Tibial artery (tissue), 4 donors: ENCODE results near the gene CCDC138.

ENCODE experiments used
- DNase-seq, 2 donors: peaks; one replicate each; pipeline ENCODE4 v3.0.0-alpha.2; 2019
- H3K27ac ChIP-seq, 2 donors: fragments of 200-600 bp; sonication (generic) in 1 of 2; 1 replicate in 1 of 2; 2 replicates in 1 of 2; pipeline ENCODE4 v1.5.1; 2018 to 2019; ENCODE audit warnings: mild to moderate bottlenecking in 1 of 2
- H3K27me3 ChIP-seq, 2 donors: fragments of 200-600 bp; sonication (generic) in 1 of 2; one replicate each; pipeline versions ENCODE4 v1.5.1 to v1.6.0; 2016 to 2019
- H3K36me3 ChIP-seq, 3 donors: fragments of 200-600 bp; sonication (generic) in 2 of 3; one replicate each; pipeline ENCODE4 v1.5.1; 2016 to 2019; ENCODE audit warnings: mild to moderate bottlenecking in 2 of 3
- H3K4me1 ChIP-seq, 4 donors: fragments of 200-600 bp; sonication (generic) in 2 of 4; 1 replicate in 3 of 4; 2 replicates in 1 of 4; pipeline ENCODE4 v1.5.1; 2016 to 2019
- H3K4me3 ChIP-seq, 2 donors: fragments of 200-600 bp; sonication (generic) in 1 of 2; 1 replicate in 1 of 2; 2 replicates in 1 of 2; pipeline ENCODE4 v1.5.1; 2018 to 2019; ENCODE audit warnings: mild to moderate bottlenecking in 2 of 2
- H3K9me3 ChIP-seq, 3 donors: fragments of 200-600 bp; sonication (generic) in 1 of 3; one replicate each; pipeline ENCODE4 v1.5.1; 2016 to 2019
- intact Hi-C: fragments of 100-400 bp; cut with DNase I; formaldehyde crosslinking; loops from one replicate; pipeline ENCODE4 v1.15.0; 2023; ENCODE audit warnings: low total_unique reads
- TF ChIP-seq, protein P1 (sequence below), 2 experiments: fragments of 200-600 bp in 1 of 2; fragments of 450-650 bp in 1 of 2; IDR thresholded peaks; one replicate each; pipeline ENCODE4 v1.5.1; 2017 to 2019; ENCODE audit warnings: antibody characterized with exemption in 2 of 2, mild to moderate bottlenecking in 1 of 2, moderate library complexity in 1 of 2

The CCDC138 gene

DNA sequence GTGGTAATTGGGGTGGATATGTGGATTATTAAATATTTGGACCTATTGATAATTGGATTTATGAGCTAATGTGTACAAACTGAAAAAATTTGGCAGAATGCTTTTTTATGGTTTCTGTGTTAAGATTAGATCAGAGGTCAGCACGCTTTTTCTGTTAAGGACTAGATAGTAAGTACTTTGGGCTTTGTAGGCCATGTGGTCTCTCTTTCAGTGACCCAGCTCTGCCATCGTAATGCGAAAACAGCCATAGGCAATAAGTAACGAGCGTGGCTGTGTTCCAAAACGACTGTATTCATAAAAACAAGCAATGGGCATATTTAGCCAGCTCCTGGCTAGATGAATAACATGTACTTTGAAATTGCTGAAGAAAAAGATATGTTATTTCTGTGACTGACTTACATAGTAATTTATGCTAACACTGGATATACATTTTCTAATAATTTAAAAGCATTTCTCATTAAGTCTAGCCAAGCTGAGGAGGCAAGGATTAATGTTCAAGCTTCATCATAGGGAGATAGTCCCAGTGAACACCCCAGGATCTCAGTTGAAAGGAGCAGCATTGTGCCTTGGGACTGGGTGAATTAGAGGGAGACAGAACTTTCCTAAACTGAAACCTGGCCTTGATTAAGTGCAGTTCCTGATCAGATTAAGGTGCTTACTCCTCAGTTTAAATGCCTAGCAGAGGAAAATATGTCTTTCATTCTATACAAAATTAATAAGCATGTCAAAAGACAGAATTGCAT is 20.0 kb downstream of the CCDC138 start:
- Histone ChIP-seq H3K4me1 (no peaks in the 10 kb centered on the region), H3K27ac (no peak overlapping the region), H3K9me3 (peaks cover 0 to 7% (median 4%) of the 10 kb centered on the region in 3 donors), H3K27me3 (no peaks in the 10 kb centered on the region), H3K36me3 (peaks cover 4 to 22% (median 10%) of the 10 kb centered on the region in 3 donors), H3K4me3 (no peak overlapping the region)
- no peak for DNase-seq
- intact Hi-C loops, result no loop called here
- TF ChIP-seq, protein P1, sequence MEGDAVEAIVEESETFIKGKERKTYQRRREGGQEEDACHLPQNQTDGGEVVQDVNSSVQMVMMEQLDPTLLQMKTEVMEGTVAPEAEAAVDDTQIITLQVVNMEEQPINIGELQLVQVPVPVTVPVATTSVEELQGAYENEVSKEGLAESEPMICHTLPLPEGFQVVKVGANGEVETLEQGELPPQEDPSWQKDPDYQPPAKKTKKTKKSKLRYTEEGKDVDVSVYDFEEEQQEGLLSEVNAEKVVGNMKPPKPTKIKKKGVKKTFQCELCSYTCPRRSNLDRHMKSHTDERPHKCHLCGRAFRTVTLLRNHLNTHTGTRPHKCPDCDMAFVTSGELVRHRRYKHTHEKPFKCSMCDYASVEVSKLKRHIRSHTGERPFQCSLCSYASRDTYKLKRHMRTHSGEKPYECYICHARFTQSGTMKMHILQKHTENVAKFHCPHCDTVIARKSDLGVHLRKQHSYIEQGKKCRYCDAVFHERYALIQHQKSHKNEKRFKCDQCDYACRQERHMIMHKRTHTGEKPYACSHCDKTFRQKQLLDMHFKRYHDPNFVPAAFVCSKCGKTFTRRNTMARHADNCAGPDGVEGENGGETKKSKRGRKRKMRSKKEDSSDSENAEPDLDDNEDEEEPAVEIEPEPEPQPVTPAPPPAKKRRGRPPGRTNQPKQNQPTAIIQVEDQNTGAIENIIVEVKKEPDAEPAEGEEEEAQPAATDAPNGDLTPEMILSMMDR (IDR thresholded peaks at IDR 0.05), result no peak

DNA sequence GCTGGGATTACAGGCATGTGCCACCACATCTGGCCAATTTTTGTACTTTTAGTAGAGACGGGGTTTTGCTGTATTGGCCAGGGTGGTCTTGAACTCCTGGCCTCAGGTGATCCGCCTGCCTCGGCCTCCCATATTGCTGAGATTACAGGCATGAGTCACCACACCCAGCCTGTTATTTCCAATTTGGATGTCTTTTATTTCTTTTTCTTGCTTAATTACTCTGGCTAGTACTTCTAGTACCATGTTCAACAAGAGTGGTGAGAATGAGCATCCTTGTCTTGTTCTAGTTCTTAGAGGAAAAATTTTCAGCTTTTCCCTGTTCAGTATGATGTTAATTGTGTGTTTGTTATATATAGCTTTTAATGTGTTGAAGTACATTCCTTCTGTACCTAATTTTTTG is 23.4 kb downstream of the CCDC138 start:
- peaks cover 0 to 7% (median 4%) of the 10 kb centered on the region in 3 donors for H3K9me3 ChIP-seq
- no peaks in the 10 kb centered on the region for H3K4me1 ChIP-seq
- no peak overlapping the region for H3K4me3 ChIP-seq
- no peak overlapping the region for H3K27ac ChIP-seq
- no peak for DNase-seq
- peaks cover 0 to 22% (median 10%) of the 10 kb centered on the region in 3 donors for H3K36me3 ChIP-seq
- TF ChIP-seq, protein P1 (IDR thresholded peaks at IDR 0.05), result no peak
- intact Hi-C loops, result no loop called here
- H3K27me3 ChIP-seq, result no peaks in the 10 kb centered on the region

DNA sequence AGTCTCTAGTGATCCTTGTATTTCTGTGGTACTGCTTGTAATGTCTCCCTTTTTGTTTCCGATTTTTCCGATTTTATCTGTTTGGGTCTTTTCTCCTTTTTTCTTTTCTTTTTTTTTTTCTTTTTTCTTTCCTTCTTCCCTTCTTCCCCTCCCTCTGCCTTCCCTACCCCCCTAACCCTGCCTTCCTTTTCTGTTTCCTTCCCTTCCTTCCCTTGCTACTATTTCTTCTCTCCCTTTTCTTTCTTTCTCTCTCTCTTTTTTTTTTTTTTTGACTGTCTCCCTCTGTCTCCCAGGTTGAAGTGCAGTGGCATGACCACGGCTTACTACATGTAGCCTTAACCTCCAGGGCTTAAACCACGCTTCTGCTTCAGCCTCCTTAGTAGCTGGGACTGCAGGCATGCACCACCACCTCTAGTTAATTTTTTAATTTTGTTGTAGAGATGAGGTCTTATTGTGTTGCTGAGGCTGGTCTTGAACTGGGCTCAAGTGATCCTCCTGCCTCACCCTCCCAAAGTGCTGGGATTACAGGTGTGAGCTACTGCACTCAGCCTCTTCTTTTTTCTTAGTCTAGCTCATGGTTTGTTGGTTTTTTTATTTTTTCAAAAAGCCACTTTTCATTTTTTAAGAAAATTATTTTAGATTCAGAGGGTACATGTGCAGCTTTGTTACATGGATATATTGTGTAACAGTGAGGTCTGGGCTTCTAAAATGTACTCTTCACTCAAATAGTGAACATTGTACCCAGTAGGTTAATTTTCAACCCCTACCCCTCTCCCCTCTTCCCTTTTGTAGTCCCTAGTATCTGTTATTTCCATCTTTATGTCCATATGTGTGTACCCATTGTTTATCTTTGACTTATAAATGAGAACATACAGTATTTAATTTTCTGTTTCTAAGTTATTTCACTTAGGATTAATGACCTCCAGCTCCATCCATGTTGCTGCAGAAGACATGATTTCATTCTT is 24.7 kb downstream of the CCDC138 start:
- intact Hi-C loops, result no loop called here
- TF ChIP-seq, protein P1 (IDR thresholded peaks at IDR 0.05), result no peak

DNA sequence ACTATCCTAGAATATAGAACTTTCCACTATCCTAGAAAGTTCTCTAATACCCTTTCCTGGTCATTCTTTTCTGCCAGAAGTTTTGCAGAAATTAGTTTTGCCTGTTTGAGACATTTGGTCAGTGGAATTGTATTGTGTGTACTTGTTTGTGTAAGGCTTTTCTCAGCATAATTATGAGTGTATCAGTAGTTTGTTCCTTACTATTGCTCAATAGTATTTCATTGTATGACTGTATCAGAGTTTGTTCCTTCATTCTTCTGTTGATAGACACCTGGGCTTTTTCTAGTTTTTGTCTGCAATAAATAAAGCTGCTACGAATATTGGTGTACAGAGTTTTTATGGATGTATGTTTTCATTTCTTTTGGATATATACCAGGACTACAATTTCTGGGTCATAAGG is 27.2 kb downstream of the CCDC138 start:
- Histone ChIP-seq H3K27me3 (no peaks in the 10 kb centered on the region), H3K4me1 (no peaks in the 10 kb centered on the region), H3K36me3 (peaks cover 18 to 32% (median 18%) of the 10 kb centered on the region in 3 donors), H3K4me3 (no peak overlapping the region), H3K9me3 (peaks cover 0 to 7% (median 4%) of the 10 kb centered on the region in 3 donors), H3K27ac (no peak overlapping the region)
- no peak for DNase-seq
- intact Hi-C loops, result no loop called here
- TF ChIP-seq, protein P1 (IDR thresholded peaks at IDR 0.05), result no peak

More for the DNA sequence above, 24.7 kb downstream of the CCDC138 start:
- Histone ChIP-seq H3K27ac (no peak overlapping the region), H3K4me3 (no peak overlapping the region), H3K27me3 (no peaks in the 10 kb centered on the region), H3K9me3 (peaks cover 0 to 7% (median 4%) of the 10 kb centered on the region in 3 donors), H3K4me1 (no peaks in the 10 kb centered on the region), H3K36me3 (peaks cover 5 to 25% (median 15%) of the 10 kb centered on the region in 3 donors)
- DNase-seq, result no peak

DNA sequence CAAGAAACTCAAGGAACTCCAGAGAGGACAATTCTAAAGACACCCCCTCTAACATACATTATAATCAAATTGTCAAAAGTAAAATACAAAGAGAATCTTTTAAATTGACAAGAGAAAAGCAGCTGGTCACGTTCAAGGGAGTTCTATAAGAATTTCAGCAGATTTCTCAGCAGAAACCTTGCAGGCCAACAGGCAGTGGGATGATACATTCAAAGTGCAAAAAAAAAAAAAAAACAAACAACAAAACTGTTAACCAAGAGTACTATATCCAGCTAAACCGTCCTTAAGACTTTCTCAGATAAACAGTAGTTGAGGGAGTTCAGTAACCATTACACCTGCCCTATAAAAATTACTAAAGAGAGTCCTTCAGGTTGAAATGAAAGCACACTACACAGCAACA is 33.9 kb downstream of the CCDC138 start:
- intact Hi-C loops, result no loop called here
- TF ChIP-seq, protein P1 (IDR thresholded peaks at IDR 0.05), result no peak
- Histone ChIP-seq H3K9me3 (peaks cover 0 to 8% (median 0%) of the 10 kb centered on the region in 3 donors), H3K36me3 (peaks cover 18 to 23% (median 21%) of the 10 kb centered on the region in 3 donors), H3K4me3 (no peak overlapping the region), H3K4me1 (no peaks in the 10 kb centered on the region), H3K27me3 (no peaks in the 10 kb centered on the region), H3K27ac (no peak overlapping the region)
- no peak for DNase-seq
